A549 (cell line): Measurements from ENCODE around the gene ACADVL. TPM values are rescaled to one million over a fixed set of nuclear protein-coding genes. Genes with fewer than 3 reads are reported as not detected.

Source experiments
- ATAC-seq, 2 experiments: fragments of 200-7000 bp in 1 of 2; fragments of >200 bp in 1 of 2; cut with Nextera tagmentation in 1 of 2; cut with Tn5 transposase in 1 of 2; 3 replicates each; pipeline versions ENCODE4 v1.8.0 to v1.9.1; 2018 to 2020; ENCODE audit warnings: mild to moderate bottlenecking in 1 of 2, moderate library complexity in 1 of 2
- CTCF ChIA-PET: fragments of 300-600 bp; sonication (Branson Sonifier 250); formaldehyde crosslinking; extraction: SDS; loops from one replicate; lab custom pipeline; 2021; ENCODE audit warnings: antibody characterized with exemption, inconsistent platforms; lab: Yijun Ruan, JAX
- POLR2A ChIA-PET: fragments of 350-600 bp; formaldehyde crosslinking; extraction: SDS; loops from one replicate; lab custom pipeline; 2021; ENCODE audit warnings: antibody characterized with exemption, inconsistent platforms; lab: Yijun Ruan, JAX
- DNase-seq, 2 experiments: peaks; one replicate each; pipeline versions ENCODE4 v3.0.0 to v3.0.0-alpha.2; 2011 to 2016; ENCODE audit warnings: low read depth in 1 of 2, low spot score in 1 of 2
- FAIRE-seq: peaks from 2 replicates; lab custom pipeline; 2011; peaks lifted over from hg19 to GRCh38; lab: Jason Lieb, UNC
- H3K27ac ChIP-seq, 2 experiments: fragments of >200 bp; sonication (Bioruptor Twin); formaldehyde crosslinking; 3 replicates each; pipeline ENCODE4 v1.5.1; 2016 to 2017
- H3K4me1 ChIP-seq: fragments of >200 bp; sonication (Bioruptor Twin); formaldehyde crosslinking; 3 replicates; pipeline ENCODE4 v1.6.1; 2016
- H3K4me2 ChIP-seq: fragments of >200 bp; sonication (Bioruptor Twin); formaldehyde crosslinking; 3 replicates; pipeline ENCODE4 v1.6.1; 2016
- H3K4me3 ChIP-seq: fragments of >200 bp; sonication (Bioruptor Twin); formaldehyde crosslinking; 3 replicates; pipeline ENCODE4 v1.5.1; 2016
- H3K9me3 ChIP-seq: fragments of >200 bp; sonication (Bioruptor Twin); formaldehyde crosslinking; 3 replicates; pipeline ENCODE4 v1.6.1; 2016
- CBX2 ChIP-seq: fragments of 200-600 bp; sonication (generic); IDR thresholded peaks from 2 replicates; pipeline ENCODE4 v1.6.1; 2016; ENCODE audit warnings: low read depth, mild to moderate bottlenecking, borderline replicate concordance
- CBX8 ChIP-seq: fragments of 200-600 bp; sonication (generic); IDR thresholded peaks from 2 replicates; pipeline ENCODE4 v1.6.1; 2016
- CEBPB ChIP-seq, 2 experiments: fragments of >200 bp in 1 of 2; sonication (Bioruptor Twin) in 1 of 2; formaldehyde crosslinking in 1 of 2; IDR thresholded peaks; 2 replicates each; pipeline ENCODE4 v1.6.1; 2012 to 2016
- CHD2 ChIP-seq: fragments of 150-350 bp; IDR thresholded peaks from 2 replicates; pipeline ENCODE4 v1.6.1; 2014; ENCODE audit warnings: low read length; ENCODE audit not compliant: partially characterized antibody
- E2F6 ChIP-seq: IDR thresholded peaks from 2 replicates; pipeline ENCODE4 v1.6.1; 2012; ENCODE audit warnings: low read depth, borderline replicate concordance
- EHF ChIP-seq: fragments of 250-450 bp; sonication (Bioruptor Pico); IDR thresholded peaks from 2 replicates; pipeline ENCODE4 v1.5.0; 2020; ENCODE audit warnings: mild to moderate bottlenecking
- EP300 ChIP-seq, 2 experiments: fragments of >200 bp; sonication (Bioruptor Twin); formaldehyde crosslinking; IDR thresholded peaks; 2 replicates in 1 of 2; 3 replicates in 1 of 2; pipeline ENCODE4 v1.6.1; 2016 to 2017
- ESRRA ChIP-seq: fragments of 150-350 bp; IDR thresholded peaks from 2 replicates; pipeline ENCODE4 v1.6.1; 2014; ENCODE audit warnings: mild to moderate bottlenecking, low read length, borderline replicate concordance
- FOSB ChIP-seq: fragments of 250-450 bp; sonication (Bioruptor Pico); IDR thresholded peaks from 2 replicates; pipeline ENCODE4 v1.5.0; 2020; ENCODE audit warnings: mild to moderate bottlenecking, moderate library complexity
- FOXS1 ChIP-seq: fragments of 250-450 bp; sonication (Bioruptor Pico); IDR thresholded peaks from 2 replicates; pipeline ENCODE4 v1.5.0; 2020; ENCODE audit warnings: mild to moderate bottlenecking, moderate library complexity
- GATA3 ChIP-seq: IDR thresholded peaks from 2 replicates; pipeline ENCODE4 v1.6.1; 2012; ENCODE audit warnings: borderline replicate concordance
- HOXA7 ChIP-seq: fragments of 250-450 bp; sonication (Bioruptor Pico); IDR thresholded peaks from 2 replicates; pipeline ENCODE4 v1.5.0; 2020; ENCODE audit warnings: mild to moderate bottlenecking, moderate library complexity
- HOXB13 ChIP-seq: fragments of 250-450 bp; sonication (Bioruptor Pico); IDR thresholded peaks from 2 replicates; pipeline ENCODE4 v1.5.0; 2020; ENCODE audit warnings: low read depth, mild to moderate bottlenecking, moderate library complexity
- HOXB5 ChIP-seq: fragments of 250-450 bp; sonication (Bioruptor Pico); IDR thresholded peaks from 2 replicates; pipeline ENCODE4 v1.5.0; 2020; ENCODE audit warnings: mild to moderate bottlenecking, moderate library complexity
- JUN ChIP-seq, 2 experiments: fragments of >200 bp; sonication (Bioruptor Twin); formaldehyde crosslinking; IDR thresholded peaks; 2 replicates in 1 of 2; 3 replicates in 1 of 2; pipeline ENCODE4 v1.6.1; 2016 to 2017
- JUNB ChIP-seq: fragments of >200 bp; sonication (Bioruptor Twin); formaldehyde crosslinking; IDR thresholded peaks from 2 replicates; pipeline ENCODE4 v1.6.1; 2016
- KDM5A ChIP-seq: fragments of 200-600 bp; sonication (generic); IDR thresholded peaks from 2 replicates; pipeline ENCODE4 v1.6.1; 2016; ENCODE audit warnings: antibody characterized with exemption, mild to moderate bottlenecking
- MAZ ChIP-seq: fragments of 150-350 bp; IDR thresholded peaks from 2 replicates; pipeline ENCODE4 v1.6.1; 2014; ENCODE audit warnings: antibody characterized with exemption, low read depth, low read length, borderline replicate concordance
- MYC ChIP-seq: IDR thresholded peaks from 2 replicates; pipeline ENCODE4 v1.6.1; 2012; ENCODE audit warnings: mild to moderate bottlenecking, inconsistent platforms, low read length, improper control_type of control experiment, borderline replicate concordance
- RAD21 ChIP-seq, 2 experiments: fragments of >200 bp in 1 of 2; sonication (Bioruptor Twin) in 1 of 2; formaldehyde crosslinking in 1 of 2; IDR thresholded peaks in 1 of 2; conservative IDR thresholded peaks in 1 of 2; 2 replicates in 1 of 2; 3 replicates in 1 of 2; pipeline ENCODE4 v1.6.1; 2012 to 2018; ENCODE audit warnings: inconsistent platforms in 1 of 2
- RARB ChIP-seq: fragments of 250-450 bp; sonication (Bioruptor Pico); IDR thresholded peaks from 2 replicates; pipeline ENCODE4 v1.8.0; 2021; ENCODE audit warnings: mild to moderate bottlenecking, moderate library complexity
- RCOR1 ChIP-seq: fragments of 150-350 bp; IDR thresholded peaks from 2 replicates; pipeline ENCODE4 v1.6.1; 2014; ENCODE audit warnings: antibody characterized with exemption, low read length, low read depth
- SMC3 ChIP-seq: fragments of >200 bp; sonication (Bioruptor Twin); formaldehyde crosslinking; IDR thresholded peaks from 3 replicates; pipeline ENCODE4 v1.6.1; 2018; ENCODE audit warnings: inconsistent platforms
- SREBF2 ChIP-seq: fragments of 450-650 bp; IDR thresholded peaks from 2 replicates; pipeline ENCODE4 v1.6.1; 2014; ENCODE audit warnings: mild to moderate bottlenecking, moderate library complexity
- TFCP2L1 ChIP-seq: fragments of 250-450 bp; sonication (Bioruptor Pico); IDR thresholded peaks from 2 replicates; pipeline ENCODE4 v1.5.0; 2021; ENCODE audit warnings: mild to moderate bottlenecking
- WGBS: methylation state at CpG from one replicate; pipeline ENCODE4 v1.1.6; 2017; ENCODE audit errors: missing lambda C conversion rate; 5-methylcytosine and 5-hydroxymethylcytosine counted together
- polyA plus RNA-seq, 4 experiments: library from polyadenylated mRNA; depleted of rRNA in 3 of 4; stranded (reverse); fragments of >200 nt; fragmentation: RNase III in 1 of 4; extraction: RNeasy Plus Mini Kit Qiagen cat#74134 plus additional on column Dnase treatment in 1 of 4; gene quantifications; 2 replicates in 3 of 4; 3 replicates in 1 of 4; pipeline ENCODE4 v1.2.3, GENCODE V29; 2011 to 2017
- TF ChIP-seq, protein P1 (sequence below): IDR thresholded peaks from 2 replicates; pipeline ENCODE4 v1.6.1; 2012

The ACADVL gene
- polyA plus RNA-seq, 2 of the 4 experiments (the other 2 are of a cell fraction), result 238 to 425 TPM

- TF ChIP-seq MYC, result 0 out of 2 replicates have a peak, but pooled peaks have one; percentile 74
- no peak for TF ChIP-seq CBX2
- no peak for TF ChIP-seq SREBF2
- TF ChIP-seq HOXB5 (CRISPR knock-in tag), result no peak
- TF ChIP-seq HOXB13 (CRISPR knock-in tag), result no peak
- TF ChIP-seq, protein P1, sequence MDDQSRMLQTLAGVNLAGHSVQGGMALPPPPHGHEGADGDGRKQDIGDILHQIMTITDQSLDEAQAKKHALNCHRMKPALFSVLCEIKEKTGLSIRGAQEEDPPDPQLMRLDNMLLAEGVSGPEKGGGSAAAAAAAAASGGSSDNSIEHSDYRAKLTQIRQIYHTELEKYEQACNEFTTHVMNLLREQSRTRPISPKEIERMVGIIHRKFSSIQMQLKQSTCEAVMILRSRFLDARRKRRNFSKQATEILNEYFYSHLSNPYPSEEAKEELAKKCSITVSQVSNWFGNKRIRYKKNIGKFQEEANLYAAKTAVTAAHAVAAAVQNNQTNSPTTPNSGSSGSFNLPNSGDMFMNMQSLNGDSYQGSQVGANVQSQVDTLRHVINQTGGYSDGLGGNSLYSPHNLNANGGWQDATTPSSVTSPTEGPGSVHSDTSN, result peak; percentile 81
- no peak for TF ChIP-seq CBX8
- no peak for TF ChIP-seq FOXS1 (CRISPR knock-in tag)
- TF ChIP-seq ESRRA, result no peak
- TF ChIP-seq EHF (CRISPR knock-in tag), result no peak
- TF ChIP-seq HOXA7 (CRISPR knock-in tag), result no peak
- no peak for TF ChIP-seq FOSB (CRISPR knock-in tag)
- no peak for TF ChIP-seq SMC3
- TF ChIP-seq KDM5A, result no peak
- peak; percentile 39 to 92; a peak in 4 of 5 replicates for TF ChIP-seq JUN (IDR thresholded peaks at IDR 0.05)
- TF ChIP-seq CEBPB (IDR thresholded peaks at IDR 0.05), result no peak
- peak; percentile 5 for TF ChIP-seq CHD2
- TF ChIP-seq MAZ, result no peak
- TF ChIP-seq, all 56 proteins: peak for 7
Observed at GRCh38 chr17:7237761-7238419, 18.2 kb downstream of the ACADVL start (continued).

- peaks cover 51% of the 10 kb centered on the region for H3K4me1 ChIP-seq
- ChIA-PET POLR2A (interaction anchor here (0.9 to 6.9 kb wide), 4 partner anchors 13 to 21 kb away, joined by 3 to 63 read pairs (median 6); partner anchors contain the start of genes ACADVL, CTDNEP1, DLG4 and ELP5), CTCF (interaction anchor here (1.1 to 17.3 kb wide), 2 partner anchors 17 to 24 kb away, joined by 3 to 169 read pairs; partner anchors contain the start of genes ACADVL and DLG4)
- H3K4me3 ChIP-seq, result peak overlapping the region; percentile 99
- no peaks in the 10 kb centered on the region for H3K9me3 ChIP-seq
- no peak for FAIRE-seq
- H3K4me2 ChIP-seq, result peak overlapping the region; percentile 69
- 1% methylated on average over 25 of the region's 39 CpGs for WGBS
- peak overlapping the region; percentile 98 to 100 for H3K27ac ChIP-seq
- ATAC-seq, result 0 out of 6 replicates have a peak, but pooled peaks of 1 of the 2 experiments have one; percentile 0
- TF ChIP-seq FOXS1 (CRISPR knock-in tag), result no peak
- TF ChIP-seq RARB (CRISPR knock-in tag), result no peak
- TF ChIP-seq JUNB, result no peak
- TF ChIP-seq MAZ, result no peak
- TF ChIP-seq EP300 (IDR thresholded peaks at IDR 0.05), result no peak
- no peak for TF ChIP-seq HOXB5 (CRISPR knock-in tag)
- TF ChIP-seq, protein P1, result no peak
- TF ChIP-seq HOXA7 (CRISPR knock-in tag), result no peak
- TF ChIP-seq RAD21 (conservative IDR thresholded peaks at IDR 0.05 in 1 of 2, IDR thresholded peaks at IDR 0.05 in 1 of 2), result no peak
- no peak for TF ChIP-seq GATA3
- TF ChIP-seq TFCP2L1 (CRISPR knock-in tag), result no peak
- no peak for TF ChIP-seq RCOR1
- no peak for TF ChIP-seq E2F6
- peak; percentile 64 to 65 for DNase-seq
Observed at GRCh38 chr17:7238420-7239090, 18.8 kb downstream of the ACADVL start.
